GM19043 (cell line): Measurements from ENCODE around the gene C11orf86.

ENCODE experiments used
- ATAC-seq: cut with Tn5 transposase; IDR thresholded peaks from one replicate; pipeline ENCODE4 v1.9.1; 2021; ENCODE audit warnings: low read depth; ENCODE audit not compliant: unreplicated experiment

C11orf86 gene

GRCh38 chr11:67022961-67023956 is 48.2 kb downstream of the C11orf86 start, which contains the start of gene SYT12:
SYT12 (plus strand) TSS chr11:67023134; CDS start chr11:67030145, 7,011 bp downstream.
- ATAC-seq, result no peak

DNA sequence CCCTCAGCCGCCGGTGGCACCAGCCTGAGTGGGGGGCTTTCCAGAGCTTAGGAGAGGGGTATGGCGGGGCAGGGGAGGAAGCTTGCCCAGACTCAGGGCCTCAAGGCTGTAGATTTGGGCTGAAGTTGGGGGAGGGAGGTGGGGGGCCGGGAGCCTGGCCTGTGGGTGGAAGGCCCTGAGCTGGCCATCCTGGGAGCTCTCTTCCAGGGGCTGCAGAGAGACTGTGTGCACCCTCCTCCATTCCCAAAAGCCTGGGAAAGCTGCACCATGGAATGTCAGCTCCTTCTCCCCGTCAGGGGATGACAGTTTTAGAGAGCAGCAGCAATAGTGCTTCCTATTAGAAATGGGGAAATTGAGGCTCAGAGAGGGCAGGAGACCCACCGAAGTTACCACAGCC is 48.9 kb downstream of the C11orf86 start:
- ATAC-seq, result no peak

DNA sequence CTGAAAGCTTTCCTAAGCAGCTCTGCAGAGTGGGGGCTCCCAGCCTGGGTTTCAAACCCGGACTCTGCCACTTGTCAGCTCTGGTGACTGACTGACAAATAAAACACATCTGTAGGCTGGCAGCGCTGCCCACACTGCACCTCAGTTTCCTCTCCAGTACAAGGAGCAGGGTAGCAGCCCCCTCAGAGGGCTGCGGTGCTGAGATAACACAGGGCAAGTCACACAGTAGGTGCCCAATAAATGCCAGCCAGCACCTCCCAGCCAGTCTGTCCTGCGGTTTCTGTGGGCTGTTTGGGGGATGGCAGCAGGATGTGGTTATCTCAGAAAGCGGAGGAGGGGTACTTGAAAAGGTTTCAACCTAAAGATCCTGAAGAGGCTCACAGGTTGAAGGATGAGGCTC is 49.3 kb downstream of the C11orf86 start:
- no peak for ATAC-seq

DNA sequence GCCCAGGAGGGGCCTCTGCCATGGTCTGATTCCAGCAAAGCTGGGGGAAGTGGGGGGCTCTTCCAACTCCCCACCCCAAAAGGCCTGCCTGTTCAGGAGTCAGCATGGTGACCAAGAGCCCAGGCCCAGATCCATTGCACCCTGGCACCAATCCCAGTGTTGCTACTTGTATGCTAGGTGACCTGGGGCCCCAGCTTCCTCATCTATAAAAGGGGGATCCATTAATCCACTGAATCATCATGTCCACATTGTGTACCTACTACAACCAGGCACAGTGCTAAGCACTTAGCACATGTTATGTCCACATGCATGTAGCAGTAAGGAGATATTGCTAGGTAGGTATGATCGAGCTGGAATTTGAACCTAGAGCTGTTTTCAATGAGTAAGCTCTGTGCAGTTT is 49.9 kb downstream of the C11orf86 start:
- ATAC-seq, result no peak

DNA sequence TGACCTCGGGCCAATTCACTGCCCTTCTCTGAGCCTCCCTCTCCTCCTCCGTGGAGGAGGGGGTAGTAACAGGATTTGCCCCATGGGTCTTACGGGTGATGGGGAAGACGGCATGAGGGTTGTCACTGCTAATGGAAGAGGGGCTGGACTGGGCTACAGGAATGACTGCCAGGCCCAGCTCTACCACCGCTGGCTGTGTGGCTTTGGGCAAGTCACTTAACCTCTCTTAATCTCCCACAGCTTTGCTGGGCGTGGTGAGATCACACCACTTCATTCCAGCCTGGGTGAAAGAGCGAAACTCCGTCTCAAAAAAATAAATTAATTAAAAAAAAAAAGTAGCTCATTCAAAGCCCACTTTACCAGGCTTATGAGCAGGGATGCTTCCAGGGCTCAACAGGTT is 50.6 kb downstream of the C11orf86 start:
- no peak for ATAC-seq
